Lower leg skin (tissue), 4 donors: Measurements from ENCODE around the gene SYMPK. TPM values are rescaled to one million over a fixed set of nuclear protein-coding genes. Genes with fewer than 3 reads are reported as not detected.

ENCODE experiments used
- DNase-seq, 2 donors: peaks; one replicate each; pipeline ENCODE4 v3.0.0-alpha.2; 2019; ENCODE audit warnings: low spot score in 2 of 2
- H3K4me3 ChIP-seq: fragments of 200-600 bp; sonication (generic); 2 replicates; pipeline ENCODE4 v1.5.1; 2017; ENCODE audit warnings: mild to moderate bottlenecking, low read depth; ENCODE audit not compliant: poor library complexity, severe bottlenecking
- CTCF ChIP-seq, 3 donors: fragments of 450-650 bp; IDR thresholded peaks; one replicate each; pipeline ENCODE4 v1.5.1; 2016; ENCODE audit warnings: antibody characterized with exemption in 3 of 3, mild to moderate bottlenecking in 3 of 3, moderate library complexity in 2 of 3
- POLR2A ChIP-seq, 2 donors: fragments of 450-650 bp; IDR thresholded peaks; one replicate each; pipeline ENCODE4 v1.6.1; 2016 to 2017; ENCODE audit warnings: antibody characterized with exemption in 2 of 2, mild to moderate bottlenecking in 1 of 2, moderate library complexity in 1 of 2
- WGBS, 2 donors: methylation state at CpG; one replicate each; pipeline ENCODE4 v1.1.5; 2018; 5-methylcytosine and 5-hydroxymethylcytosine counted together
- intact Hi-C: fragments of 100-400 bp; cut with DNase I; formaldehyde crosslinking; loops from one replicate; pipeline ENCODE4 v1.15.0; 2023; ENCODE audit warnings: low total_unique reads
- total RNA-seq, 4 donors: library from RNA; depleted of rRNA; stranded (reverse); fragments of >200 nt; gene quantifications; one replicate each; pipeline ENCODE4 v1.1.0, GENCODE V29; 2016

SYMPK gene
- total RNA-seq, 4 donors from 2014 or later = 30.3 to 62.8 (median 46.6) TPM

GRCh38 chr19:45819769-45820168, 43.2 kb downstream of the SYMPK start:
- DNase-seq = no peak
- H3K4me3 ChIP-seq = no peak overlapping the region
- 86 to 89% methylated on average over 6 of the region's 6 CpGs for WGBS, 2 donors
- intact Hi-C loops = no loop called here
- TF ChIP-seq POLR2A (IDR thresholded peaks at IDR 0.05) (no peak), CTCF (IDR thresholded peaks at IDR 0.05) (no peak)

- no peak for DNase-seq
- 60 to 75% methylated on average over 11 to 19 of the region's 19 CpGs for WGBS, 2 donors
- TF ChIP-seq POLR2A (IDR thresholded peaks at IDR 0.05) (no peak), CTCF (IDR thresholded peaks at IDR 0.05) (no peak)
- intact Hi-C loops = no loop called here
- no peak overlapping the region for H3K4me3 ChIP-seq
Observed at GRCh38 chr19:45817725-45818301, 45.1 kb downstream of the SYMPK start.

DNA sequence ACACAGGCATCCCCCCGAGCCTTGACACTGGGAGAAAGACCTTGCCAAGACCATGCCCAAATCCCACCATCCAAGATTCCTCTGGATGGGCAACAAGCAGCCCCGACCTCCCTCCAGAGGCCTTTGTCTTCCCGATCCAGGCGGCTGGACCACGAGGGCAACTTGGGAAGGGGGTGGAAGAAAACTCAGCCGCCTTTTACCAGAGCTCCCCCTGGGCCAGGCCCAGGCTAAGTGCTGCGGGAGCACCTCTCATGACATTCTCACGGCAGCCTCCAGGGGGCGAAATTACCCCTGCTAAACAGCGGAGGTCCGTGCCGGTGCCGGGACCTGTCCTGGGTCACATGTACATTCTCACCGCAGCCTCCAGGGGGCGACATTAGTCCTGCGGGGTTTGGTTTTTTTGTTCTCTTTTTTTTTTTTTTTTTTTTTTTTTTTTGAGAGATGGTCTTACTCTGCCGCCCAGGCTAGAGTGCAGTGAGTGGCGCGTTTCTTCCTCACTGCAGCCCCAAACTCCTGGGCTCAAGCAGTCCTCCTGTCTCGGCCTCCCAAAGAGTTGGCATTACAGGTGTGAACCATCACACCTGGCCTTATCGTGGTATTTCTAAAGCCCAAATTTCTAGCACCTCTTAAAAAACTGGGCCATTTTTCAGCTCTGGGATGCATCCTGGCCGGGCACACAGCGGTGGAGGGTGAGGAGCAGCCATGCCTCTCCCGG, 45.8 kb downstream of the SYMPK start:
- intact Hi-C loops = no loop called here
- DNase-seq = peak; percentile 86 to 98
- WGBS, 2 donors = 14 to 22% methylated on average over 22 of the region's 24 CpGs
- no peak for TF ChIP-seq POLR2A (IDR thresholded peaks at IDR 0.05)
- peak in 1 of 3 donors; percentile 61 for TF ChIP-seq CTCF (IDR thresholded peaks at IDR 0.05)
- H3K4me3 ChIP-seq = no peak overlapping the region

DNA sequence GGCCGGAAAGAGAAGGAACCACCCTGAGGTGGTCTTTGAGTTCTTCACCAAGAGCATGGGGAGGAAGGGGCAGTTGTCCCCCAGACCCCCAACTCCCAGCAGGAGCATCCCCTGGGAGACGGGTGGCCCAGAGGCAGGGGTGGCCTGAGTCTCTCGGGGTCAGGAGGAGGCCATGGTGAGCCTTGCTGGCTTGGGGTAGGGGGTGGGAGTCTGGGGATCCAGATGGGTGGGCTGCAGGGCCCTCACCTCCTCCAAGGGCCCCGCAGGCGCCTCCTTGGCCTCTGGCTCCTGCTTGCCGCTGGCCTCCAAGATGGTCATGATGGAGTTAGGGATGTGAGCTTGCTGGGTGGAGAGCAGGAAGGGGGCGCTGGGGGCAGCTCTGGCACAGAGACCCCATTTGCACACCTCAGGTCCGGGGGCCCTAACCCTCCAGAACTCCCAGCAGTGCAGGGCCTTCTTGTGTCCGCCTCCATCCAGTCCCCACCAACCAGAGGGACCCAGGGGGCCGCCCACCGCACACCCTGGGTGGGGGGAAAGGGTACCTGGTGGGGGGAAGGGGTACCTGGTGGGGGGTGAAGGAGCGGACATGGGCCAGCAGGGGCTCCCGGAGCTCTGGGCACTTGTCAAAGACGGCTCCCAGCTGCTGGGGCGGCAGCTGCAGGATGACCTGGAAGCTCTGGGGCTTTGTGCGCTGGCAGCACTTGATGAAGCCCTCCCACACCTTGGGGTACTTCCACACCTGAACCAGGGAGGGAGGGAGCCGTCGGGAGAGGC, 46.5 kb downstream of the SYMPK start:
- DNase-seq = no peak
- TF ChIP-seq CTCF (IDR thresholded peaks at IDR 0.05) = no peak
- no peak for TF ChIP-seq POLR2A (IDR thresholded peaks at IDR 0.05)
- WGBS, 2 donors = 81% methylated on average over 15 to 17 of the region's 18 CpGs
- H3K4me3 ChIP-seq = no peak overlapping the region
- intact Hi-C loops = no loop called here

GRCh38 chr19:45815481-45816216, 47.3 kb downstream of the SYMPK start:
- intact Hi-C loops = no loop called here
- no peak for DNase-seq
- WGBS, 2 donors = 46 to 55% methylated on average over 39 of the region's 44 CpGs
- no peak overlapping the region for H3K4me3 ChIP-seq
- TF ChIP-seq CTCF (IDR thresholded peaks at IDR 0.05) = no peak
- TF ChIP-seq POLR2A (IDR thresholded peaks at IDR 0.05) = no peak
